Measurements from ENCODE around the gene NUDT17. TPM values are rescaled to one million over a fixed set of nuclear protein-coding genes. Genes with fewer than 3 reads are reported as not detected.

Gene NUDT17
- total and polyA plus RNA-seq, 9 of the 15 experiments (the other 6 are each of a cell fraction or from before 2014, with no cell fraction given), result 2.1 to 10.0 (median 6.1) TPM

DNA sequence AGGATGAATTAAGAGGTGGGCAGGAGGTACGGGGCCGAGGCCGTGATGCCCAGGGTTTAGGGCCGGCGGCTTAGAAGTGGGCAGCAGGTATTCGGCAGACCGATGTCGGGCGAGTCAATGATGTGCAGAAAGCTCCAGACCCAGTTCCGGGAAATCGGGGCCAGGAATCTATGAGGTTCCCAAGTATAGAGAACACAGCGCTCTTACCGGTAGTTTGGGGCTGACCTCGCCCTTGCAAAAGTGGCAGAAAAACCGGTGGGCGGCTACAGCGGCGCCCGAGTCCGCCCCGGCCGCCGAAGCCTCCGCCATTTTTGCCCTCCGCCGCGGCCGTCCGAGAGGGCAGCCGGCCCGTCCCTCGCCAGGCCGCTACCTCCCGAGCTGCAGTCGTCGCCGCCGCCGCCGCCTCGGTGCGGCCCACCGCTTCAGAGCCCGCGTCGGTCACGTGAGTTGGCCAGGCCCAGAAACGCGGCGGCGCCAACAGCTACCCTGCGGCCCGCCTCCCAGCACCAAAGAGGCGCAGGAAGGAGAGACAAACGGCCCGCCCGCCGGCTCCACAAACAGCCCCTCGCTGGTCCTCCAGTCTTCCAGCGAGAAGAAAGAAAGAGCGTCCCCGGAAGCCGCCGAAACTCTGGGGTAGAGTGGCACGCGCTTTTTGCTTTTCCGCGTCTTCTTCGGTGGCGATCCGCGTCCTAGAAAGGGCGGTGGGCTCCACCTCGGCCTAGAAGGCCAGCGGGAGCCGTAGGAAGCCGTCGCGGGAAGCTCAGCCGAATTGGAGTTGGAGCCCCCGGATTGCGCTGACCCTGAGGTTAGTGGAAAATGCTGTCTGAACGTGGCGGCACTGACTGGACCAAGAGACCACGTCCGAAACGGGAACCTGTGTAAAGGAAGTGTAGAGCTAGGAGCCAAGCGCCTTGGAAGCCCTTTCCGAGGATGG, 21.6 kb upstream of the NUDT17 start, which contains the start of the genes POLR3C and RNF115 (continued):
- TF ChIP-seq, protein P1, sequence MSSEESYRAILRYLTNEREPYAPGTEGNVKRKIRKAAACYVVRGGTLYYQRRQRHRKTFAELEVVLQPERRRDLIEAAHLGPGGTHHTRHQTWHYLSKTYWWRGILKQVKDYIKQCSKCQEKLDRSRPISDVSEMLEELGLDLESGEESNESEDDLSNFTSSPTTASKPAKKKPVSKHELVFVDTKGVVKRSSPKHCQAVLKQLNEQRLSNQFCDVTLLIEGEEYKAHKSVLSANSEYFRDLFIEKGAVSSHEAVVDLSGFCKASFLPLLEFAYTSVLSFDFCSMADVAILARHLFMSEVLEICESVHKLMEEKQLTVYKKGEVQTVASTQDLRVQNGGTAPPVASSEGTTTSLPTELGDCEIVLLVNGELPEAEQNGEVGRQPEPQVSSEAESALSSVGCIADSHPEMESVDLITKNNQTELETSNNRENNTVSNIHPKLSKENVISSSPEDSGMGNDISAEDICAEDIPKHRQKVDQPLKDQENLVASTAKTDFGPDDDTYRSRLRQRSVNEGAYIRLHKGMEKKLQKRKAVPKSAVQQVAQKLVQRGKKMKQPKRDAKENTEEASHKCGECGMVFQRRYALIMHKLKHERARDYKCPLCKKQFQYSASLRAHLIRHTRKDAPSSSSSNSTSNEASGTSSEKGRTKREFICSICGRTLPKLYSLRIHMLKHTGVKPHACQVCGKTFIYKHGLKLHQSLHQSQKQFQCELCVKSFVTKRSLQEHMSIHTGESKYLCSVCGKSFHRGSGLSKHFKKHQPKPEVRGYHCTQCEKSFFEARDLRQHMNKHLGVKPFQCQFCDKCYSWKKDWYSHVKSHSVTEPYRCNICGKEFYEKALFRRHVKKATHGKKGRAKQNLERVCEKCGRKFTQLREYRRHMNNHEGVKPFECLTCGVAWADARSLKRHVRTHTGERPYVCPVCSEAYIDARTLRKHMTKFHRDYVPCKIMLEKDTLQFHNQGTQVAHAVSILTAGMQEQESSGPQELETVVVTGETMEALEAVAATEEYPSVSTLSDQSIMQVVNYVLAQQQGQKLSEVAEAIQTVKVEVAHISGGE (CRISPR knock-in tag; IDR thresholded peaks at IDR 0.05), result peak in 2 of 3 experiments; percentile 42 to 74; a peak in 3 of 6 replicates
- TF ChIP-seq, protein P2, sequence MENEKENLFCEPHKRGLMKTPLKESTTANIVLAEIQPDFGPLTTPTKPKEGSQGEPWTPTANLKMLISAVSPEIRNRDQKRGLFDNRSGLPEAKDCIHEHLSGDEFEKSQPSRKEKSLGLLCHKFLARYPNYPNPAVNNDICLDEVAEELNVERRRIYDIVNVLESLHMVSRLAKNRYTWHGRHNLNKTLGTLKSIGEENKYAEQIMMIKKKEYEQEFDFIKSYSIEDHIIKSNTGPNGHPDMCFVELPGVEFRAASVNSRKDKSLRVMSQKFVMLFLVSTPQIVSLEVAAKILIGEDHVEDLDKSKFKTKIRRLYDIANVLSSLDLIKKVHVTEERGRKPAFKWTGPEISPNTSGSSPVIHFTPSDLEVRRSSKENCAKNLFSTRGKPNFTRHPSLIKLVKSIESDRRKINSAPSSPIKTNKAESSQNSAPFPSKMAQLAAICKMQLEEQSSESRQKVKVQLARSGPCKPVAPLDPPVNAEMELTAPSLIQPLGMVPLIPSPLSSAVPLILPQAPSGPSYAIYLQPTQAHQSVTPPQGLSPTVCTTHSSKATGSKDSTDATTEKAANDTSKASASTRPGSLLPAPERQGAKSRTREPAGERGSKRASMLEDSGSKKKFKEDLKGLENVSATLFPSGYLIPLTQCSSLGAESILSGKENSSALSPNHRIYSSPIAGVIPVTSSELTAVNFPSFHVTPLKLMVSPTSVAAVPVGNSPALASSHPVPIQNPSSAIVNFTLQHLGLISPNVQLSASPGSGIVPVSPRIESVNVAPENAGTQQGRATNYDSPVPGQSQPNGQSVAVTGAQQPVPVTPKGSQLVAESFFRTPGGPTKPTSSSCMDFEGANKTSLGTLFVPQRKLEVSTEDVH (IDR thresholded peaks at IDR 0.05; ENCODE audit: low read depth, partially characterized antibody), result peak; percentile 59
- peak; percentile 75 to 84; a peak in 3 of 4 replicates for TF ChIP-seq NONO (IDR thresholded peaks at IDR 0.05; ENCODE audit: low read depth in 2 of 2, low read length in 1 of 2)
- peak; percentile 85 for TF ChIP-seq SUPT5H (IDR thresholded peaks at IDR 0.05)
- peak; percentile 59 for TF ChIP-seq CCNT2 (IDR thresholded peaks at IDR 0.05; ENCODE audit: borderline replicate concordance, extremely low read depth, insufficient read length, low read depth, low read length)
- TF ChIP-seq RBBP5 (IDR thresholded peaks at IDR 0.05; ENCODE audit: borderline replicate concordance, insufficient read depth, low read length, poor library complexity, severe bottlenecking), result peak; percentile 87
- peak; percentile 96 for TF ChIP-seq TOE1 (IDR thresholded peaks at IDR 0.05; ENCODE audit: borderline replicate concordance)
- peak; percentile 24; the same call in 1 of the 2 replicates for TF ChIP-seq TOE1 (CRISPR knock-in tag; IDR thresholded peaks at IDR 0.05; ENCODE audit: borderline replicate concordance, low read depth)
- peak; percentile 54 to 90 (median 77) for TF ChIP-seq YY1 (IDR thresholded peaks at IDR 0.05; ENCODE audit: borderline replicate concordance in 1 of 3, control insufficient read depth in 1 of 3, extremely low read depth in 1 of 3, insufficient read depth in 3 of 3, insufficient read length in 1 of 3, insufficient replicate concordance in 2 of 3, low read depth in 1 of 3, low read length in 2 of 3)
- TF ChIP-seq BHLHE40 (IDR thresholded peaks at IDR 0.05; ENCODE audit: low read length), result peak; percentile 97
- peak; percentile 72 for TF ChIP-seq LCOR (CRISPR knock-in tag; IDR thresholded peaks at IDR 0.05)
- TF ChIP-seq SMARCA4 (IDR thresholded peaks at IDR 0.05), result no peak; the same call in 1 of the 2 replicates
- no peak for TF ChIP-seq MCM5 (IDR thresholded peaks at IDR 0.05; ENCODE audit: low read depth)
- TF ChIP-seq HDAC2 (IDR thresholded peaks at IDR 0.05), result peak; percentile 31; the same call in 1 of the 2 replicates
- TF ChIP-seq POLR2AphosphoS5 (IDR thresholded peaks at IDR 0.05; ENCODE audit: control insufficient read depth, insufficient read depth, low read depth, low read length), result peak; percentile 72
- peak; percentile 27; the same call in 1 of the 2 replicates for TF ChIP-seq TCF7 (IDR thresholded peaks at IDR 0.05; ENCODE audit: borderline replicate concordance)
- peak; percentile 54 for TF ChIP-seq PHF20 (IDR thresholded peaks at IDR 0.05; ENCODE audit: partially characterized antibody)
- peak; percentile 83 for TF ChIP-seq SP2 (IDR thresholded peaks at IDR 0.05; ENCODE audit: extremely low read depth, low read depth, low read length, poor library complexity, severe bottlenecking)
